A549 (cell line): Measurements from ENCODE around the gene SPATA31E1. TPM values are rescaled to one million over a fixed set of nuclear protein-coding genes. Genes with fewer than 3 reads are reported as not detected.
A peak's percentile ranks its signal among the peaks of the same experiment; 100 is the strongest.

ENCODE experiments used
- ATAC-seq, 2 experiments: fragments of 200-7000 bp in 1 of 2; fragments of >200 bp in 1 of 2; cut with Nextera tagmentation in 1 of 2; cut with Tn5 transposase in 1 of 2; 3 replicates each; pipeline versions ENCODE4 v1.8.0 to v1.9.1; 2018 to 2020; ENCODE audit warnings: mild to moderate bottlenecking in 1 of 2, moderate library complexity in 1 of 2
- CTCF ChIA-PET: fragments of 300-600 bp; sonication (Branson Sonifier 250); formaldehyde crosslinking; extraction: SDS; loops from one replicate; lab custom pipeline; 2021; ENCODE audit warnings: antibody characterized with exemption, inconsistent platforms; lab: Yijun Ruan, JAX
- POLR2A ChIA-PET: fragments of 350-600 bp; formaldehyde crosslinking; extraction: SDS; loops from one replicate; lab custom pipeline; 2021; ENCODE audit warnings: antibody characterized with exemption, inconsistent platforms; lab: Yijun Ruan, JAX
- DNase-seq, 2 experiments: peaks; one replicate each; pipeline versions ENCODE4 v3.0.0 to v3.0.0-alpha.2; 2011 to 2016; ENCODE audit warnings: low read depth in 1 of 2, low spot score in 1 of 2
- FAIRE-seq: peaks from 2 replicates; lab custom pipeline; 2011; peaks lifted over from hg19 to GRCh38; lab: Jason Lieb, UNC
- H3K27ac ChIP-seq, 2 experiments: fragments of >200 bp; sonication (Bioruptor Twin); formaldehyde crosslinking; 3 replicates each; pipeline ENCODE4 v1.5.1; 2016 to 2017
- H3K4me1 ChIP-seq: fragments of >200 bp; sonication (Bioruptor Twin); formaldehyde crosslinking; 3 replicates; pipeline ENCODE4 v1.6.1; 2016
- H3K4me2 ChIP-seq: fragments of >200 bp; sonication (Bioruptor Twin); formaldehyde crosslinking; 3 replicates; pipeline ENCODE4 v1.6.1; 2016
- H3K4me3 ChIP-seq: fragments of >200 bp; sonication (Bioruptor Twin); formaldehyde crosslinking; 3 replicates; pipeline ENCODE4 v1.5.1; 2016
- H3K9me3 ChIP-seq: fragments of >200 bp; sonication (Bioruptor Twin); formaldehyde crosslinking; 3 replicates; pipeline ENCODE4 v1.6.1; 2016
- ATOH8 ChIP-seq: fragments of 250-450 bp; sonication (Bioruptor Pico); IDR thresholded peaks from 2 replicates; pipeline ENCODE4 v1.5.0; 2020; ENCODE audit warnings: low read depth, mild to moderate bottlenecking, moderate library complexity
- BHLHE40 ChIP-seq: IDR thresholded peaks from 2 replicates; pipeline ENCODE4 v1.6.1; 2012; ENCODE audit warnings: low read depth, low read length, inconsistent platforms
- CBX8 ChIP-seq: fragments of 200-600 bp; sonication (generic); IDR thresholded peaks from 2 replicates; pipeline ENCODE4 v1.6.1; 2016
- CEBPB ChIP-seq, 2 experiments: fragments of >200 bp in 1 of 2; sonication (Bioruptor Twin) in 1 of 2; formaldehyde crosslinking in 1 of 2; IDR thresholded peaks; 2 replicates each; pipeline ENCODE4 v1.6.1; 2012 to 2016
- CTCF ChIP-seq: fragments of >200 bp; sonication (Bioruptor Twin); formaldehyde crosslinking; IDR thresholded peaks from 3 replicates; pipeline ENCODE4 v1.5.1; 2016
- E2F6 ChIP-seq: IDR thresholded peaks from 2 replicates; pipeline ENCODE4 v1.6.1; 2012; ENCODE audit warnings: low read depth, borderline replicate concordance
- EHF ChIP-seq: fragments of 250-450 bp; sonication (Bioruptor Pico); IDR thresholded peaks from 2 replicates; pipeline ENCODE4 v1.5.0; 2020; ENCODE audit warnings: mild to moderate bottlenecking
- ESRRA ChIP-seq: fragments of 150-350 bp; IDR thresholded peaks from 2 replicates; pipeline ENCODE4 v1.6.1; 2014; ENCODE audit warnings: mild to moderate bottlenecking, low read length, borderline replicate concordance
- FOSL2 ChIP-seq, 2 experiments: fragments of 450-650 bp in 1 of 2; fragments of >200 bp in 1 of 2; sonication (Bioruptor Twin) in 1 of 2; formaldehyde crosslinking; IDR thresholded peaks; 2 replicates each; pipeline versions ENCODE4 v1.5.0 to v1.6.1; 2016 to 2020; ENCODE audit warnings: mild to moderate bottlenecking in 1 of 2, moderate library complexity in 1 of 2
- FOXS1 ChIP-seq: fragments of 250-450 bp; sonication (Bioruptor Pico); IDR thresholded peaks from 2 replicates; pipeline ENCODE4 v1.5.0; 2020; ENCODE audit warnings: mild to moderate bottlenecking, moderate library complexity
- GATA3 ChIP-seq: IDR thresholded peaks from 2 replicates; pipeline ENCODE4 v1.6.1; 2012; ENCODE audit warnings: borderline replicate concordance
- HEYL ChIP-seq: fragments of 250-450 bp; sonication (Bioruptor Pico); IDR thresholded peaks from 2 replicates; pipeline ENCODE4 v1.8.0; 2021; ENCODE audit warnings: mild to moderate bottlenecking, moderate library complexity
- HMGXB4 ChIP-seq: fragments of 250-450 bp; sonication (Bioruptor Pico); IDR thresholded peaks from 2 replicates; pipeline ENCODE4 v1.5.0; 2021; ENCODE audit warnings: mild to moderate bottlenecking, moderate library complexity, borderline replicate concordance
- JUN ChIP-seq, 2 experiments: fragments of >200 bp; sonication (Bioruptor Twin); formaldehyde crosslinking; IDR thresholded peaks; 2 replicates in 1 of 2; 3 replicates in 1 of 2; pipeline ENCODE4 v1.6.1; 2016 to 2017
- JUNB ChIP-seq: fragments of >200 bp; sonication (Bioruptor Twin); formaldehyde crosslinking; IDR thresholded peaks from 2 replicates; pipeline ENCODE4 v1.6.1; 2016
- KDM1A ChIP-seq: fragments of 200-600 bp; sonication (generic); IDR thresholded peaks from 2 replicates; pipeline ENCODE4 v1.6.1; 2016; ENCODE audit warnings: low read depth, mild to moderate bottlenecking
- RAD21 ChIP-seq, 2 experiments: fragments of >200 bp in 1 of 2; sonication (Bioruptor Twin) in 1 of 2; formaldehyde crosslinking in 1 of 2; IDR thresholded peaks in 1 of 2; conservative IDR thresholded peaks in 1 of 2; 2 replicates in 1 of 2; 3 replicates in 1 of 2; pipeline ENCODE4 v1.6.1; 2012 to 2018; ENCODE audit warnings: inconsistent platforms in 1 of 2
- RCOR1 ChIP-seq: fragments of 150-350 bp; IDR thresholded peaks from 2 replicates; pipeline ENCODE4 v1.6.1; 2014; ENCODE audit warnings: antibody characterized with exemption, low read length, low read depth
- SMC3 ChIP-seq: fragments of >200 bp; sonication (Bioruptor Twin); formaldehyde crosslinking; IDR thresholded peaks from 3 replicates; pipeline ENCODE4 v1.6.1; 2018; ENCODE audit warnings: inconsistent platforms
- ZNF302 ChIP-seq: fragments of 250-450 bp; sonication (Bioruptor Pico); IDR thresholded peaks from 2 replicates; pipeline ENCODE4 v1.9.0; 2021; ENCODE audit warnings: inconsistent platforms, mild to moderate bottlenecking, moderate library complexity
- ZSCAN20 ChIP-seq: fragments of 250-450 bp; sonication (Bioruptor Pico); IDR thresholded peaks from 2 replicates; pipeline ENCODE4 v1.8.0; 2022; ENCODE audit warnings: mild to moderate bottlenecking, moderate library complexity
- WGBS: methylation state at CpG from one replicate; pipeline ENCODE4 v1.1.6; 2017; ENCODE audit errors: missing lambda C conversion rate; 5-methylcytosine and 5-hydroxymethylcytosine counted together
- polyA plus RNA-seq, 4 experiments: library from polyadenylated mRNA; depleted of rRNA in 3 of 4; stranded (reverse); fragments of >200 nt; fragmentation: RNase III in 1 of 4; extraction: RNeasy Plus Mini Kit Qiagen cat#74134 plus additional on column Dnase treatment in 1 of 4; gene quantifications; 2 replicates in 3 of 4; 3 replicates in 1 of 4; pipeline ENCODE4 v1.2.3, GENCODE V29; 2011 to 2017

The SPATA31E1 gene
- polyA plus RNA-seq, 2 of the 4 experiments (the other 2 are of a cell fraction), result not detected

GRCh38 chr9:87883990-87884389 lies 1.3 kb downstream of the SPATA31E1 start:
- ATAC-seq (peak; percentile 26 to 61; a peak in 4 of 6 replicates), DNase-seq (peak; percentile 18 to 43), FAIRE-seq (no peak)
- no peak for TF ChIP-seq EHF (CRISPR knock-in tag)
- peak; percentile 36 to 38; a peak in 4 of 5 replicates for TF ChIP-seq RAD21 (conservative IDR thresholded peaks at IDR 0.05 in 1 of 2, IDR thresholded peaks at IDR 0.05 in 1 of 2)
- TF ChIP-seq BHLHE40, result no peak
- no peak for TF ChIP-seq GATA3
- 0 out of 3 replicates have a peak, but pooled peaks have one; percentile 15 for TF ChIP-seq CTCF
- WGBS, result 86% methylated on average over 8 of the region's 8 CpGs
- CTCF ChIA-PET, result interaction anchor here (0.6 to 1.7 kb wide), 8 partner anchors 8 to 1117 kb away, joined by 3 to 4 read pairs (median 3); no protein-coding TSS in a partner anchor
- H3K4me2 ChIP-seq, result no peak overlapping the region
- H3K4me3 ChIP-seq, result no peak overlapping the region
- H3K9me3 ChIP-seq, result no peaks in the 10 kb centered on the region
- peak overlapping the region in 1 of 2 experiments; percentile 69; a peak in 3 of 6 replicates for H3K27ac ChIP-seq
- POLR2A ChIA-PET, result no interaction called here
- H3K4me1 ChIP-seq, result peaks cover 6% of the 10 kb centered on the region; the same call in 2 of the 3 replicates

GRCh38 chr9:87884578-87885459 lies 2.1 kb downstream of the SPATA31E1 start:
- peak overlapping the region in 1 of 2 experiments; percentile 69; a peak in 1 of 6 replicates for H3K27ac ChIP-seq
- ChIA-PET CTCF (interaction anchor here (0.6 to 1.4 kb wide), 4 partner anchors 8 to 222 kb away, joined by 3 to 4 read pairs (median 3); no protein-coding TSS in a partner anchor), POLR2A (no interaction called here)
- 91% methylated on average over 13 of the region's 17 CpGs for WGBS
- no peak overlapping the region for H3K4me3 ChIP-seq
- TF ChIP-seq BHLHE40 (no peak), KDM1A (no peak), FOSL2 (IDR thresholded peaks at IDR 0.05) (no peak), FOSL2 (CRISPR knock-in tag; IDR thresholded peaks at IDR 0.05) (no peak), E2F6 (no peak), JUNB (no peak), FOXS1 (CRISPR knock-in tag) (no peak), RCOR1 (no peak), JUN (IDR thresholded peaks at IDR 0.05) (no peak), SMC3 (no peak), CEBPB (IDR thresholded peaks at IDR 0.05) (no peak), HEYL (no peak), CBX8 (no peak), ZSCAN20 (CRISPR knock-in tag) (no peak)
- TF ChIP-seq, all 56 proteins: peak for 0
- DNase-seq (no peak), ATAC-seq (no peak), FAIRE-seq (no peak)
- no peak overlapping the region for H3K4me2 ChIP-seq
- H3K9me3 ChIP-seq, result no peaks in the 10 kb centered on the region
- H3K4me1 ChIP-seq, result no peaks in the 10 kb centered on the region

- 85% methylated on average over 13 of the region's 13 CpGs for WGBS
- ChIA-PET POLR2A (no interaction called here), CTCF (no interaction called here)
- ATAC-seq (no peak), DNase-seq (no peak), FAIRE-seq (no peak)
- Histone ChIP-seq H3K4me1 (no peaks in the 10 kb centered on the region), H3K4me2 (no peak overlapping the region), H3K9me3 (no peaks in the 10 kb centered on the region), H3K27ac (no peak overlapping the region), H3K4me3 (no peak overlapping the region)
- TF ChIP-seq GATA3, result no peak
- TF ChIP-seq RCOR1, result no peak
- no peak for TF ChIP-seq ATOH8 (CRISPR knock-in tag)
- no peak for TF ChIP-seq CTCF
- no peak for TF ChIP-seq ESRRA
- TF ChIP-seq ZNF302 (CRISPR knock-in tag), result no peak
- TF ChIP-seq FOXS1 (CRISPR knock-in tag), result no peak
- TF ChIP-seq HMGXB4, result no peak
Observed at GRCh38 chr9:87885484-87886189, 3.0 kb downstream of the SPATA31E1 start.
